Fibroblast of the conjunctiva (primary cell): ENCODE results near the gene LINGO1.

Experiments
- DNase-seq: peaks from one replicate; pipeline ENCODE4 v3.0.0-alpha.2; 2010; ENCODE audit warnings: low read depth

LINGO1 gene

GRCh38 chr15:77631745-77632533 is 773 bp downstream of the LINGO1 start:
- DNase-seq, result no peak

- no peak for DNase-seq
Measured at GRCh38 chr15:77630956-77631744, 1.6 kb downstream of the LINGO1 start.

GRCh38 chr15:77630056-77630455 is 2.7 kb downstream of the LINGO1 start:
- DNase-seq, result no peak

- no peak for DNase-seq
Measured at GRCh38 chr15:77629070-77630030, 3.4 kb downstream of the LINGO1 start.

- no peak for DNase-seq
Measured at GRCh38 chr15:77628010-77628409, 4.7 kb downstream of the LINGO1 start.

GRCh38 chr15:77627581-77627980 is 5.1 kb downstream of the LINGO1 start:
- no peak for DNase-seq

- DNase-seq, result no peak
Measured at GRCh38 chr15:77627067-77627466, 5.6 kb downstream of the LINGO1 start.

GRCh38 chr15:77626002-77626401 is 6.7 kb downstream of the LINGO1 start:
- no peak for DNase-seq

GRCh38 chr15:77625376-77625775 is 7.3 kb downstream of the LINGO1 start:
- no peak for DNase-seq

- DNase-seq, result no peak
Measured at GRCh38 chr15:77624868-77625267, 7.8 kb downstream of the LINGO1 start.

- no peak for DNase-seq
Measured at GRCh38 chr15:77623755-77624524, 8.8 kb downstream of the LINGO1 start.

- DNase-seq, result no peak
Measured at GRCh38 chr15:77622934-77623754, 9.6 kb downstream of the LINGO1 start.

GRCh38 chr15:77622209-77622933 is 10.3 kb downstream of the LINGO1 start:
- no peak for DNase-seq

- DNase-seq, result no peak
Measured at GRCh38 chr15:77621847-77622208, 10.9 kb downstream of the LINGO1 start.

- no peak for DNase-seq
Measured at GRCh38 chr15:77620960-77621647, 11.6 kb downstream of the LINGO1 start.

GRCh38 chr15:77620297-77620696 is 12.4 kb downstream of the LINGO1 start:
- DNase-seq, result no peak

- no peak for DNase-seq
Measured at GRCh38 chr15:77619883-77620282, 12.8 kb downstream of the LINGO1 start.

- no peak for DNase-seq
Measured at GRCh38 chr15:77617476-77618230, 15.1 kb downstream of the LINGO1 start.

- no peak for DNase-seq
Measured at GRCh38 chr15:77616072-77616471, 16.6 kb downstream of the LINGO1 start.
